ENCODE data around the gene TNIP3.
A peak's percentile ranks its signal among the peaks of the same experiment; 100 is the strongest.

Gene TNIP3

GRCh38 chr4:121138039-121138825 lies 25.9 kb downstream of the TNIP3 start:
- DNase-seq, result no peak

DNA sequence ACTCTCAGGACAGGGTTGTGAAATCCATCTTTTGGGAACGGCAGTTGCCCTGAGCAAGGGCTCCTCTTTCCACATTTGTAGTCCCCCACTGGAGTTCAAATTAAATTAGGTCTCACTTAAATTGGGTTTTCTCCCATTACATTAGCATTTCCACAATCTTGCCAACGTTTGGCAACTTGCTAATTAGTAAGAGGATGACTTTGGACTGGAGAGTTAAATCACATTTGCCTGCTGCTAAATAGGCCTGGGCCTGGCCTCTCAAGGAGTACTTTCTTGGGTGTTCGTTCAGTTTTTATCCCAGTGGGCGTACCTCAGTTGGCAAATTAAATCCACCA lies 33.8 kb downstream of the TNIP3 start:
- no peak for DNase-seq

- DNase-seq, result no peak
These were observed 34.4 kb downstream of the TNIP3 start for GRCh38 chr4:121129606-121130325.

GRCh38 chr4:121127100-121127499 lies 37.0 kb downstream of the TNIP3 start:
- DNase-seq, result no peak

DNA sequence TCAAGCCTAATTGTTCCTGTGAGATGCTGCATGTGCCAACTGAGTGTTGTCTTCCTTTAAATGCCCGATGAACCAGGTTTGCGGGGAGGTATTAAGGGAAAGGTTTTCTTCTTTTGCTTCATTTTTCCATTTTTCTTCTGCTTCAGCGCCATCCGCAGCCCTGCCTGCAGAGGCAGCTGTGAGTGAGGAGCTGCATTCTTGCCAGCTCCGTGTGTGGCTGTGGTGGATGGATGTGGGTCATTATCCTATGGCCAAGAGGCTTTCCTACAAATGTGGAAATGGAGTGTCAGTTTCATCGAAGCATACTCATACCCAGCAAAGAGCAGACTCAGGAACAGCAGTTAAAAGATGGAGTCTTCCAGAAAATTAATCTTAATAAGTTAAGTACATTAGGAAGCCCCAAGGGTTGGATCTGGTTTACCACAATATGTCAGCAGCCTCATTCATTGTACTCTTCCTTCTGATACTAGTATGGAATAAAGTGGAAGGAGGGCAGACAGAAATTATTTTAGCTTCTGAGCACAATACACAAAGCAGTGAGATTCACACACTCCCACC lies 37.6 kb downstream of the TNIP3 start:
- DNase-seq, result no peak

GRCh38 chr4:121125498-121125885 lies 38.6 kb downstream of the TNIP3 start:
- no peak for DNase-seq

GRCh38 chr4:121122661-121123060 lies 41.5 kb downstream of the TNIP3 start:
- DNase-seq, result no peak

GRCh38 chr4:121119715-121120114 lies 44.4 kb downstream of the TNIP3 start:
- DNase-seq, result no peak

GRCh38 chr4:121118344-121118743 lies 45.8 kb downstream of the TNIP3 start:
- no peak for DNase-seq

DNA sequence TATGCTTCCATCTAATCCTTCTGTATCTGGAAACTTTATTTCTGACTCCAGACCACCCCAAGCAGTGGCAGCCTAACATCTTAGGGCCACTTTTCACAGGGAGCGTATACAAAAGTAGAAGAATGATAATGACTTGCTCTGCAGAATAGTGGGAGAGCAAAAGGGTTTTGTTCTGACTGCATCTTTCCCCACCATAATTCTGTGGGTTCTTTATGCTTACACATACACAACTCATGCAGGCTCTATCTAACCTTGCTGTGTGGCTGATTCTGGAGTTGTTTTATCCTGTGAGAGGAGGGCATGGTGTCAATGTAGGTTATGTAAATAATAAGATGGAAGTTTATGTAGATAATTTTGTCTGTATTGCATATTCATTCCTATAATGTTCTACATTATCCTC lies 49.4 kb downstream of the TNIP3 start:
- DNase-seq, result no peak

GRCh38 chr4:121112530-121112929 lies 51.6 kb downstream of the TNIP3 start:
- no peak for DNase-seq

GRCh38 chr4:121108557-121108956 lies 55.6 kb downstream of the TNIP3 start:
- peak in 1 of 2 experiments; percentile 27 for DNase-seq

- no peak for DNase-seq
These were observed 56.6 kb downstream of the TNIP3 start for GRCh38 chr4:121107507-121107906.

DNA sequence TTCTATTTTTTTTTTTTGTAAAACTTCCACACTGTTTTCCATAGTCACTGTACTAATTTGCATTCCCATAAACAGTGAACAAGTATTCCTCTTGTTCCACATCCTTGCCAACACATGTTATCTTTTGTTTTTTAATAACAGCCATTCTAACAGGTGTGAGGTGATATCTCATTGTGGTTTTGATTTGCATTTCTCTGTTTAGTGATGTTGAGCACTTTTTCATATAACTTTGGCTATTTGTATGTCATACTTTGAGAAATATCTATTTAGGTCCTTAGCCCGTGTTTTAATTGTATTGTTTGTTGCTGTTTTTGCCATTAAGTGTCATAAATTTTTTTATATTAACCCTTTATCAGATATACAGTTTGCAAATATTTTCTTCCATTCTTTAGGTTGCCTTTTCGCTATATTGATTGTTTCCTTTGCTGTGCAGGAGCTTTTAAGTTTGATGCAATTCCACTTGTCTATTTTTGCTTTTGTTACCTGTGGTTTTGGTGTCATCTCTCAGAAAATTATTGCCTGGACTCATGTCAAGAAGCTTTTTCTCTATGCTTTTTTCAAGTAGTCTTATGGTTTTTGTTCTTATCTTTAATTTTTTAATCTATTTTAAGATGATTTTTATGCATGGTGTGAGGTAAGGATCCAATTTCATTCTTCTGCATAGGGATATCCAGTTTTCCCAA lies 63.9 kb downstream of the TNIP3 start:
- no peak for DNase-seq

DNA sequence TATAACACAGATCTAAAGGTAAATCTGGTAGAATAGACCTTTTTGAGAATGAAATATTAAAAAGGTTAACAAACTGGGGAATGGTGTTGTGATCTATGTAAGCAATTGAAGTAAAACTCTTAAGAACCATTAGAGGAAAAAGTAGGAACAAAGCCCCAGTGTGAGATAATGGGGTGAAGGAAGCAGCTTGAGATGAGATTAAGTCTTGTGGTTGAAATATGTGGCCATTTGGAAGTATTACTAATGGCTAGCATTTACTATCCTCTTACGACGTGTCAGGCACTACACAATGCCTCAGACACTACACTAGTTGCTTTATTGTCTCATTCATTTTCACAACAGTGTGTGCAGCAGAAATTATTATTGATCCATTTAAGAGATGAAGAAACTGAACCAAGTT lies 65.9 kb downstream of the TNIP3 start:
- no peak for DNase-seq

DNA sequence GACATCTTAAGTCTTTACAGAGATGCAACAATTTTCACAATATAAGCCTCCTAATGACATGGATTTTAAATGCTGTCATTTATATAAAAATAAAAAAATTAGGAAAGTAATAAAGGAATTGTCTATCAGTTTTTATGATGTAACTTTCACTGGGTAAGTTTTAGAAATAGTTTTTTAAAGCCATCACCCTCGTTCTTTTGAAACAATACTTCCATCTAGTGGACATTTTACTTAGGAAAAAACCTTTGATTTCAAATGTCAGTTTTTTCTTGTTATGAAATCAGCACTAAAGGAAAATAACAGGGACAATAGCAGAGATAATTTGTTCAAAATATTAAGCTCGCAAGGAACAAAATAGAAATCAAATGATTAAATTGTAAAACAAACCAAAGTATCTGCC lies 67.5 kb downstream of the TNIP3 start:
- peak in 1 of 2 experiments; percentile 15 for DNase-seq

- DNase-seq, result no peak
These were observed 67.9 kb downstream of the TNIP3 start for GRCh38 chr4:121096191-121096590.

GRCh38 chr4:121094297-121094966 lies 69.7 kb downstream of the TNIP3 start:
- no peak for DNase-seq

GRCh38 chr4:121093261-121093660 lies 70.9 kb downstream of the TNIP3 start:
- no peak for DNase-seq

- DNase-seq, result no peak
These were observed 72.2 kb downstream of the TNIP3 start for GRCh38 chr4:121091941-121092340.

DNA sequence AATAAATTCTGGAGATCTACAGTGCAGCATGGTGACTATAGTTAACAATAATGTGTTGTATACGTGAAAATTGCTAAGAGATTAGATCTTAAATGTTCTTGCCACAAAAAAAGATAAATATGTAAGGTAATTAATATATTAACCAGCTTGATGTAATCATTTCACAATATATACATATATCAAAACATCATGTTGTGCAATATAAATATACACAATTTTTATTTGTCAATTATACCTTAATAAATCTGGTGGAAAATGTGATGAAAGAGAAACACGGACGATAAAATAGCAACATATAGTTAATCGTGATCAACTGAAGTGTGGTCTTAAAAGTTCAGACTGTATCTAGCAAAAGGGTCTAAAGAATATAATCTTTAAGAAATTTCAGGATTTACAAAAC lies 75.3 kb downstream of the TNIP3 start:
- no peak for DNase-seq
